PC-9 (cell line): ENCODE measurements around the gene ZNF552. TPM values are rescaled to one million over a fixed set of nuclear protein-coding genes. Genes with fewer than 3 reads are reported as not detected.
"Not testable (repeated sequence)": the region's sequence is repeated elsewhere in the genome, so short reads cannot be mapped to it uniquely, and the experiment has no call there.

Experiments
- BruUV-seq: library from RNA; stranded (reverse); fragments of 400-500 nt; replicated peaks from 2 replicates; lab custom pipeline; 2021; lab: Mats Ljungman, UMichigan
- CTCF ChIA-PET: fragments of 300-600 bp; sonication (Branson Sonifier 250); formaldehyde crosslinking; loops from one replicate; lab custom pipeline; 2022; ENCODE audit warnings: antibody characterized with exemption; lab: Charles Lee
- POLR2A ChIA-PET: fragments of 300-600 bp; sonication (Branson Sonifier 250); formaldehyde crosslinking; loops from one replicate; lab custom pipeline; 2022; ENCODE audit warnings: antibody characterized with exemption; ENCODE audit not compliant: unreplicated experiment; lab: Charles Lee
- DNase-seq, 2 experiments: peaks; one replicate each; pipeline versions ENCODE4 v3.0.0 to v3.0.0-alpha.2; 2015 to 2022; ENCODE audit warnings: mixed read lengths in 1 of 2
- H2AFZ ChIP-seq: fragments of 200-600 bp; sonication (generic); 2 replicates; pipeline ENCODE4 v1.8.1; 2017; ENCODE audit warnings: antibody characterized with exemption
- H3F3A ChIP-seq: fragments of 200-600 bp; sonication (generic); 2 replicates; pipeline ENCODE4 v1.8.1; 2017; ENCODE audit warnings: antibody characterized with exemption, mild to moderate bottlenecking, low read depth; ENCODE audit not compliant: insufficient read depth
- H3K27ac ChIP-seq: fragments of 200-600 bp; sonication (generic); 2 replicates; pipeline ENCODE4 v1.6.1; 2016; ENCODE audit warnings: mixed run types
- H3K27me3 ChIP-seq: fragments of 200-600 bp; sonication (generic); 2 replicates; pipeline ENCODE4 v1.6.1; 2016; ENCODE audit warnings: low read depth, mixed run types; ENCODE audit not compliant: insufficient read depth
- H3K36me3 ChIP-seq: fragments of 200-600 bp; sonication (generic); 2 replicates; pipeline ENCODE4 v1.6.1; 2016; ENCODE audit warnings: low read depth, mixed run types
- H3K4me1 ChIP-seq: fragments of 200-600 bp; sonication (generic); replicated peaks from 2 replicates; pipeline ENCODE4 v1.6.1; 2016; ENCODE audit warnings: mixed run types; ENCODE audit not compliant: insufficient read depth
- H3K4me2 ChIP-seq: fragments of 200-600 bp; sonication (generic); 2 replicates; pipeline ENCODE4 v1.6.1; 2017; ENCODE audit warnings: mixed run types
- H3K4me3 ChIP-seq: fragments of 200-600 bp; sonication (generic); 2 replicates; pipeline ENCODE4 v1.6.1; 2016; ENCODE audit warnings: mixed run types
- H3K79me2 ChIP-seq: fragments of 200-600 bp; sonication (generic); 2 replicates; pipeline ENCODE4 v1.6.1; 2017; ENCODE audit warnings: low read depth, mixed run types
- H3K9me2 ChIP-seq: fragments of 200-600 bp; sonication (generic); 2 replicates; pipeline ENCODE4 v1.8.1; 2017; ENCODE audit warnings: mild to moderate bottlenecking; ENCODE audit not compliant: insufficient read depth
- H3K9me3 ChIP-seq: fragments of 200-600 bp; sonication (generic); 2 replicates; pipeline ENCODE4 v1.8.1; 2016; ENCODE audit warnings: low read depth; ENCODE audit not compliant: insufficient read depth
- H4K20me1 ChIP-seq: fragments of 200-600 bp; sonication (generic); 2 replicates; pipeline ENCODE4 v1.8.1; 2017; ENCODE audit not compliant: insufficient read depth
- EZH2 ChIP-seq: fragments of 200-600 bp; sonication (generic); IDR thresholded peaks from 2 replicates; pipeline ENCODE4 v1.8.0; 2017; ENCODE audit warnings: antibody characterized with exemption, low read depth
- intact Hi-C: fragments of 100-400 bp; cut with micrococcal nuclease; formaldehyde crosslinking; loops from one replicate; pipeline ENCODE4 v1.10.0; 2022; ENCODE audit not compliant: unreplicated experiment
- total RNA-seq: library from RNA; stranded (reverse); gene quantifications from 2 replicates; pipeline ENCODE4 v1.2.3, GENCODE V29; 2021
- TF ChIP-seq, protein P1 (sequence below): fragments of 200-600 bp; sonication (generic); conservative IDR thresholded peaks from 2 replicates; pipeline ENCODE4 v1.6.1; 2017; ENCODE audit warnings: mixed run types, antibody characterized with exemption, mild to moderate bottlenecking, moderate library complexity

The ZNF552 gene
- total RNA-seq, 1 experiment from 2014 or later = 14.3 TPM

DNA sequence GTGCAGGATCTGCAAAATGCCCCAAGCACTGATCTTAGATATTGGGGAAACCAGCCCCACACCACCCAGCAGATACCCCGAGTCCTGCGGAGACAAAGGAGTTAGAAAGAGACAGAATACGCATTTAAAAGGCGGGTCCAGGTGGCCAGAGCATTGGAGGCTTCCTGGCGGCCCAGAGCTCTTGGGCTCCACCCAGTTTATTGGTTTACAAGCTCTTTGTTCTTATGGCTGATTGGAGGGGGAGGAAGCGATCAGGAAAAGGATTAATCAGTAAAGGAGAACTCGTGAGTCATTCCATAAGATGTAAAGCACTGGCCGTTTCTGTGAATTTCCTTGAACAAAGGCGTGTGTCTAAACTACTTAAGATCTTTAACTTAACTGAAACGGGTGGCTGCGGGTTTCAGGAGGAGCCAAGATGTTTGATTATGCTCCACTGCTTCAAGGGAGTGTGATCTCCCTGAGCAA, 35.9 kb upstream of the ZNF552 start:
- H3K79me2 ChIP-seq = peaks cover 39% of the 10 kb centered on the region
- no TSS peak for BruUV-seq

DNA sequence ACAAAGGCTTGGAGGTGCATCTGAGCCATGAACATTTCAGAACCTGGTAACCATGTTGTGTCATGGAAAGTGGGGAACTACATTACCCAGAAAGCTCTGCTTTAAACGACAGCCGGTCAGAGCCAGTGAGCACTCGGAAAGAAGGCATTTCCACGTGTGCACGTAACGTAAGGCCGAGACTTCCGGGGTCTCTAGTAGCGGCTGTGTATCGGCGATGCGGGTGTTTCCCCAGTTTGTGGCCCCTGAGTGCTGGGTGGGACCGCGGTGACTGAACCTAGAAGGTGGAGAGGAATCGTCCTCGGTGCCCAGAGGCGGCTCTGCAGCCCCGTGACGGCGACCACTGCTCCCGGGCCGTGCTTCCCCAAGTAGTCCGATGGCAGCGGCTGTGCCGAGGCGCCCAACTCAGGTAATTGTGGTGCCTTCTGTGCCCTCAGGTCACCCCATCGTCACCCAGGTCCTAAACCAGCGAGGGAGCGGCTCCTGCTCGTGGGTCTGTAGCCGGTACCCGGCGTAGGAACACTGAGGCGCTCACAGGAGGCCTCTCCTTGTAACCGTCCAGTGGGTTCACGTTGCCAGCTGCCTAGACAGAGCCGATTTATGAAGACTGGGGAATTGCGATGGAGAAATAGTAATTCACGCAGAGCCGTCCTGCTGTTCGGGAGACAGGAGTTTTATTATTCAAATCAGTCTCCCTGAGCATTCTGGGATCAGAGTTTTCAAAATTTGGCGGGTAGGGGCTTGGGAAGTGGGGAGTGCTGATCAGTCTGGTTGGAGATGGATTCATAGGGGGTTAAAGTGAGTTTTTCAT, 35.2 kb upstream of the ZNF552 start, which contains the start of gene ZNF587:
TSS of gene ZNF587 (plus strand) at position 194 of the 808 bp plus-strand sequence. CDS start at position 374, 180 bp downstream.
- H3K9me3 ChIP-seq, H3K27me3 ChIP-seq, H3K9me2 ChIP-seq, CTCF ChIA-PET, H3K4me1 ChIP-seq, H4K20me1 ChIP-seq, POLR2A ChIA-PET: not testable (repeated sequence)
- peak within 1 kb of the TSS; percentile 55 for H3K27ac ChIP-seq
- peaks cover 30% of the 10 kb centered on the region; the same call in 1 of the 2 replicates for H3F3A ChIP-seq
- H3K79me2 ChIP-seq = peaks cover 40% of the 10 kb centered on the region
- peak within 1 kb of the TSS; percentile 64; the same call in 1 of the 2 replicates for H2AFZ ChIP-seq
- peaks cover 44% of the 10 kb centered on the region for H3K36me3 ChIP-seq
- peak; percentile 70 to 85 for DNase-seq
- peak within 1 kb of the TSS; percentile 88 for H3K4me2 ChIP-seq
- intact Hi-C loops = loop anchor here (2.0 kb wide), 1 partner anchor 289 kb away; no protein-coding TSS in a partner anchor
- TSS peak; percentile 73 for BruUV-seq
- H3K4me3 ChIP-seq = peak within 1 kb of the TSS; percentile 78

More for the DNA sequence above, 35.9 kb upstream of the ZNF552 start:
- ChIA-PET CTCF (no interaction called here), POLR2A (no interaction called here)
- intact Hi-C loops = no loop called here
- Histone ChIP-seq H3K4me2 (peak overlapping the region; percentile 88), H3K4me3 (peak overlapping the region; percentile 78), H3K27me3 (no peaks in the 10 kb centered on the region), H3K36me3 (peaks cover 41% of the 10 kb centered on the region), H3K9me3 (no peaks in the 10 kb centered on the region; the same call in 1 of the 2 replicates), H3K4me1 (peaks cover 9% of the 10 kb centered on the region; the same call in 1 of the 2 replicates), H3F3A (peaks cover 30% of the 10 kb centered on the region; the same call in 1 of the 2 replicates), H3K9me2 (no peaks in the 10 kb centered on the region), H3K27ac (peak overlapping the region; percentile 55), H2AFZ (peak overlapping the region; percentile 64; the same call in 1 of the 2 replicates), H4K20me1 (no peaks in the 10 kb centered on the region)
- no peak for TF ChIP-seq EZH2
- TF ChIP-seq, protein P1, sequence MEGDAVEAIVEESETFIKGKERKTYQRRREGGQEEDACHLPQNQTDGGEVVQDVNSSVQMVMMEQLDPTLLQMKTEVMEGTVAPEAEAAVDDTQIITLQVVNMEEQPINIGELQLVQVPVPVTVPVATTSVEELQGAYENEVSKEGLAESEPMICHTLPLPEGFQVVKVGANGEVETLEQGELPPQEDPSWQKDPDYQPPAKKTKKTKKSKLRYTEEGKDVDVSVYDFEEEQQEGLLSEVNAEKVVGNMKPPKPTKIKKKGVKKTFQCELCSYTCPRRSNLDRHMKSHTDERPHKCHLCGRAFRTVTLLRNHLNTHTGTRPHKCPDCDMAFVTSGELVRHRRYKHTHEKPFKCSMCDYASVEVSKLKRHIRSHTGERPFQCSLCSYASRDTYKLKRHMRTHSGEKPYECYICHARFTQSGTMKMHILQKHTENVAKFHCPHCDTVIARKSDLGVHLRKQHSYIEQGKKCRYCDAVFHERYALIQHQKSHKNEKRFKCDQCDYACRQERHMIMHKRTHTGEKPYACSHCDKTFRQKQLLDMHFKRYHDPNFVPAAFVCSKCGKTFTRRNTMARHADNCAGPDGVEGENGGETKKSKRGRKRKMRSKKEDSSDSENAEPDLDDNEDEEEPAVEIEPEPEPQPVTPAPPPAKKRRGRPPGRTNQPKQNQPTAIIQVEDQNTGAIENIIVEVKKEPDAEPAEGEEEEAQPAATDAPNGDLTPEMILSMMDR = no peak
- DNase-seq = peak; percentile 25 to 84

DNA sequence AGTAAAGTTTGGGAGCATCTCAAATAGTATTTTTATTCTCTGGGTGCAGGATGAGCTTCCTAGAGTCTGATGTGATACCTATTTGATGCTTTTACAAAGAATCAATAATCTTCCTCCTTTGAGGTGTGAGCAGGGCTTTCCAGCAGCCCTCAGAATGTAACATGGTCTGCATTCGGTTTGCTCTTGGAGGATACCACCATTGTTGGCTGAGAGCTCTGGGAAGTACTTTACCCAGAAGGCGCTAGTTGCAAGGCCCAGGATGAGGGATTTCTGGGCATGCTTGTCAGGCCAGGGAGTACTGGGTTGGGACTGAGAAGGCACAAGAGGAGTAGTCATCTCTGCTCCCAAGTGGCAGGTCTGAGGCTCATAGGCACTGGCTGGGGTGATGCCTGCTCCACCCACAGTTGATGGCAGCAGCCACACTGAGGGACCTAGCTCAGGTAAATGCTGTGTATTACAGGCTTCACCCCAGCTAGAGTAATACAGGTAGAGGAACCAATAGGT, 34.5 kb upstream of the ZNF552 start:
- H3K27me3 ChIP-seq, POLR2A ChIA-PET, H4K20me1 ChIP-seq, H3K9me2 ChIP-seq, H3K9me3 ChIP-seq, H3K4me1 ChIP-seq, H2AFZ ChIP-seq, BruUV-seq, DNase-seq, H3K27ac ChIP-seq, CTCF ChIA-PET: not testable (repeated sequence)
- peaks cover 49% of the 10 kb centered on the region for H3K36me3 ChIP-seq
- peak overlapping the region; percentile 78; the same call in 1 of the 2 replicates for H3K4me3 ChIP-seq
- intact Hi-C loops = loop anchor here (2.0 kb wide), 1 partner anchor 288 kb away; no protein-coding TSS in a partner anchor
- H3K4me2 ChIP-seq = peak overlapping the region; percentile 88
- peaks cover 32% of the 10 kb centered on the region; the same call in 1 of the 2 replicates for H3F3A ChIP-seq
- peaks cover 46% of the 10 kb centered on the region for H3K79me2 ChIP-seq

DNA sequence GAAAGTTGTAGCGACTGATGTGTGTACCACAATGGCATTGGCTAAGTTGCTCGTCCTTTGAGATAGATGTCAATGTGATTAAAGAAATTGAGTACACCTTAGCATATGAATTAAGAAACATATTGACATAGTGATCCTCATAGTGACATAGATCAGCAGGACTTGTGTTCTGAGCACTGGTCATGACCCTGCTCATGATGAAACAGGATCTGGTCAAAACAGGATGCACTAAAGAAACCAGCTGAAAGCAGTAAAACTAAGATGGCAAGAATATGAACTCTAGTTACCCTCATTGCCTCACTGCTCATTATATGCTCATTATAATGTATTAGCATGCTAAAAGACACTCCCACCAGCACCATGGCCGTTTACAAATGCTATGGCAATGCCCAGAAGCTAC, 32.5 kb upstream of the ZNF552 start:
- H3K4me1 ChIP-seq, H4K20me1 ChIP-seq, POLR2A ChIA-PET, CTCF ChIA-PET, intact Hi-C loops, H3K27ac ChIP-seq, BruUV-seq, H2AFZ ChIP-seq, DNase-seq, H3K4me2 ChIP-seq, H3K9me3 ChIP-seq, H3K4me3 ChIP-seq, H3K9me2 ChIP-seq, H3K27me3 ChIP-seq: not testable (repeated sequence)
- H3F3A ChIP-seq = peaks cover 39% of the 10 kb centered on the region; the same call in 1 of the 2 replicates
- peaks cover 42% of the 10 kb centered on the region for H3K79me2 ChIP-seq
- H3K36me3 ChIP-seq = peaks cover 30% of the 10 kb centered on the region
